Activated naive CD4-positive, alpha-beta T cell (primary cell): ENCODE results near the gene IFFO2.

ENCODE experiments used
- DNase-seq, 4 experiments: peaks; one replicate each; lab custom pipeline; 2025; lab: John Stamatoyannopoulos, UW

IFFO2 gene

DNA sequence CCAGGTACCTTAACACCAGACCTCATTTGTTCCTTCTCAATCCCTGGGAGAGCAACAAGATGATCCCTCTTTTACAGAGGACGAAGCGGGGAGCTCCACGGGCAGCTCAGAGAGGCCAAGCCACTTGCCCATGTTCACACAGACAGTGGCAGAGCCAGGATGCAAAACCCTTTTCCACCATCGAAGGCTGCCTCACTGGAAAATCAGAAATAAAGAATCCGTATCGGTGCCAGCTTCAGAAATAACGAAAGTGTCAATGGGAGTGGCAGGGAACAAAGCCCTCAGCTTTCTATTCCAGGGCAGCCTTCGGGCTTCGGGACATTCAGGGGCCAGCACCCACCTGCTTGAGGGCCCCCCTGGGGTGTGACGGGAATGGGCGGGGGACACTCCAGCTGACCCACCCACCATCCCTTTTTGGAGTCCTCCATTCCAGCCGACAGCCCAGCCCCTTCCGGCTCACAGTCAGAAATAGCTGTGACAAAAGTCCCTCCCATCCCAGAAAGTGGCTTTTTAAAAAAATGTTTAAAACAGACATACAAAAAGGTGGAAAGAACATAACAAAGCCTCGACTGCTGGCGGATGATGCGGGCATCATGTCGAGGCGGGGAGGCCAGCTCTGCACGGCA, 6.0 kb downstream of the IFFO2 start:
- DNase-seq = no peak

DNA sequence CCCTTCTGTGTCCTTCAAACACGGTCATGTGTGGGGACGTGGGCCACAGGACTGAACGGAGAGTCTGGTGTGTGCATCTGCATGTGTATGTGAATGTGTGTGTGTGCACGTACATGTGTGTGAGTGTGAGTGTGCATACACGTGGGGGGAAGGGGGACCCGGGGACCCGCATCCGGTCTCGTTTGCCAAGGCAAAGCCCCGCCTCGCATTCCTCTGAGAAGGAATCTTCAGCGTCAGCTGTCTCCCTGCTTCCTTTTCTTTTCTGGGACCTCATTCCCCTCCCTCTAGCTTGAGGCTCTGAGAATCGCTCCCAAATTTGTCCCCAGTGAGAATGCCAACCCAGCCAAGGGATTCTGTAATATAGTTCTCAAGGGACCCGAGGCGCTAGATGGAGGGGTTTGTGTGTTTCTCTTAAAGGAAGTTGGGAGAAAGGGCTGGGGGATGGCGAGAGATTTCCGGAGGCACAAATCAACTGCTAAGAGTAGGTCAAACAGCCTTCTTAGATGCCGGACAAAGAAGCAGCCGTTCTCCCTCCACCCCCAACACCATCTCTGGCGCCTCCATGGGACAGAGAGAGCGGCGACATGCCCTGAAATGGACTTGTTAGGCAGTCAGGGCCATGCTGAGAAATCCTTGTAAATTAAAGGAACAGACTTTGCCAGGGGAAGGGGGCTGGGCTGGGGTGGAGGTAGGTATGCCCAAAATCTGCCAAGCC, 6.6 kb downstream of the IFFO2 start:
- no peak for DNase-seq

DNA sequence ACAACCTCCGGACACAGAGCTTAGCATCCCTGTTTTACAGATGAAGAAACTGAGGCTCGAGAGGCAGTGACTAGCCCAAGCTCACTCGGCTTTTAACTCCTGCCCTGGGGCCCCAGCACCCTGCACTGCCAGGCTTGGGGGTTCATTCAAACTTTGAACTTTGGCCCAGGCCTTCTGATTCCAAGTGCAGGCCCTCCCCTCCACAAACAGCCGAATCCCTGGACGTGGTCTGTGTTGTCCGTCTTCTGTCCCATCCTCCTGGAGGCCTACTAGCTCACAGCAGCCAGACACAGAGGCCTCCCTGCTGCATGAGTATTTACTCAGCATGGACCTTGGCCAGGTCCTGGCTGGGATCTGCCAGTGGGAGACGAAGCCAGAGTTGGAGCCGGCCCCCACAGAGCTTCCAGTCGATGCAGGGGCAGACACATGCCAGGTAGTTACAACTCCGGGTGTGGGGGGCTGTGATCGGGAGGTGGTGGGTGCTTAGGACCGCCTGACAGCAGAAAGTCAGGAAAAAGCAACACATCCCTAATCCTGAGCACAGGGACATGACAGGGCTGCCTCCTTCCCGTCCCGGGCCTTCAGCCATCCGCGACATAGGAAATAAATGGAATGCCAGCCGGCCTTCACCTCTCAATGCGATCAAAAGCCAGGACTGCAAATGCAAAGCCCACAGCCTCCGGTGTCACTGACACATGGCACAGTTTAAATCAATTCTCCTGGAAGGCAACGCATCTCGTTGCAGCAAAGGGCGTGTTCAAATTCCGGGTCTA, 7.4 kb downstream of the IFFO2 start:
- DNase-seq = no peak

GRCh38 chr1:18948048-18948912, 8.2 kb downstream of the IFFO2 start:
- peak in 2 of 4 experiments; percentile 34 to 38 for DNase-seq

DNA sequence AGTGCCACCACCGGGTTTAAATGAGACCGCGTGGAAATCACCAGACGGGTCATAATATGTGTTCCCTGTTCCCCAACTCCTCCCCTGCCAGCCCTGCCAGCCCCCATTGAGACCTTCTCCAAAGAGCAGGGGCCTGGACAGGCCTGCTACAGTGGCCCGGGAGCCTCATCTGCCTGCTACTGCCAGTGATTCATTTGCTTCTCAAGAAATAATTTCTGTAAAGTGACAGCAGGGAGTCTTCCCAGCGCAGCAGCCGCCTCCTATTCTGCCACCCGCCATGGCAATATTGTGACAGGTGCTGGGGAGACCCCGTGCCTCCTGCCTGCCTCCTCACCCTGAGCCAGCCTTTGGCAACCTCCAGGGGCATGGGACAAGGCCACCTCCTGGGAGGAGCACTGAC, 8.9 kb downstream of the IFFO2 start:
- DNase-seq = no peak

DNA sequence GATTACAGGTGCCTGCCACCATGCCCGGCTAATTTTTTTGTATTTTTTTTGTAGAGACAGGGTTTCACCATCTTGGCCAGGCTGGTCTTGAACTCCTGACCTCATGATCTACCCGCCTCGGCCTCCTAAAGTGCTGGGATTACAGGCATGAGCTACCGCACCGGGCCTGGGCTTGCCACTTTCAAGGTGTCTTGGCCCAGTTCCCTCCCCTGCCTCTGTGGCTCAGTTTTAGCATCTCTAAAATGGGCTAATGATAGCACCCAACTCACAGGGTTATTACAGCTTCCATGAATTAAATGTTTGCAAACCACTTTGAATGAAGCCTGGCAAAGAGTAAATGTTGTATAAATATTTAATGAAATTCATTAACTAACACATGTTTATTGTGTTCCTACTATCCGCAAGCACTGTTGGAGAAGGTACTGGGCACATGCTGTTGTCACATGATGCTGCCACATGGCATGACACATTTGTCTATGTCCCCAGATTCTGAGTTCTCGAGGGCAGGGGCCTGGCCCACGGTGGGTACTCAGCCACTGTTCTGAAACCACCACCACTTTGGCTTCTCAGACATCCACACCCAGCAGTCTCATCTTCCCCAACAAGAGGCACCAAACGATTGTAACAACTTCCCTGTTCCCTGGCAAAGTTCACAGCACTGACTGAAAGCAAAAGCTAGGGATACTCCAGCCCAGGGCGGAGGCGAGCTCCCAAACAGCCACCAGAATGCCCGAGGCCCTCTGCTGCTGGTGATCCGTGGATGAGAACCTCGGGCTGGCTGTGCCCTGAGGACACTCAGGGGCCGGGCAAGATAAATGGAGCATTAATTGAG, 9.7 kb downstream of the IFFO2 start:
- DNase-seq = no peak

- no peak for DNase-seq
Measured at GRCh38 chr1:18945401-18945849, 11.1 kb downstream of the IFFO2 start.

- DNase-seq = no peak
Measured at GRCh38 chr1:18944810-18945209, 11.7 kb downstream of the IFFO2 start.

DNA sequence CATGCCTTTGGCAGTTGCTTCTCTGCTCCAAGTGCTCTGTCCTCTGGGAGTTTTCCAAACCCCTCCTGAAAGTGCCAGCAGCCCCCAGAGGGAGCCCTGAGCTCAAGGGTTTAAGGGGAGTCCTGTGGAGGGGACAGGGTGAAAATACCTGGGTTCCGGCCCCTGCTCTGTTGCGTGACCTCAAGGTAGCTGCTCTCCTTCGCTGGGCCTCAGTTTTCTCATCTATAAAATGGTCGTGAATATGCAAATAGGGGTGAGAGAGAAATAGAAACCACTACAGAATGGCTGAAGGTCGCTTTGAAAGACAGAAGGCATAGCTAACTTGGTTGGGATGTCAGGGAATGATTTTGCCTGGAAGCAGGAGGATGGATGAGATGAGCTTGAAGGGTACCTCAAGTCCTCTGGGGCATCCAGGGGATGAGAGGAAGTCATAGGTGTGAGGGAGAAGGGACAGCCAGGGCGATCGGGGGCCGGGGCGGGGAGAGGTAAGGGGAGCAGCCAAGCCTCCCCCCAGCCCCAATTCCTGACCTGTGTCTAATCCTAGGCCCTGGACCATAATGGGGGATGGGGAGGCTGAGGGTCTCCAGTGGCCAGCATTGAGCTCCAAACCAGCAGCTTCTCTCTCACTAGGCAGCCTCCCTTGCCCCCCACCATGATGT, 12.4 kb downstream of the IFFO2 start:
- DNase-seq = no peak

DNA sequence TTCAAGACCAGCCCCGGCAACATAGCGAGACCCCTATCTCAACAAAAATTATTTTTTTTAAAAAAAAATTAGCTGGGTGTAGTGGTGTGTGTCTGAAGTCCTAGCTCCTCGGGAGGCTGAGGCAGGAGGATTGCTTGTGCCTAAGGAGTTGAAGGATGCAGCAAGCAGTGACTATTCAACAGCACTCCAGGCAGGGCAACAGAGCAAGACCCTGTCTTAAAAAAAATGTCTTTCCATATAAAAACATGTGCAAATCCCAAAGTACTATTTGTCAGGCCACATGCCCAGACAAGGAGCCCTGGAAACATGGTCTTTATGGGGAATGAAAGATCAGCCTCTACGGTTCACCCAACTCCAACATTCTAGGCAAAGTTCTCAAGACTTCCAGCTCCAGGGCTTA, 13.3 kb downstream of the IFFO2 start:
- no peak for DNase-seq

GRCh38 chr1:18942340-18942739, 14.1 kb downstream of the IFFO2 start:
- DNase-seq = no peak

DNA sequence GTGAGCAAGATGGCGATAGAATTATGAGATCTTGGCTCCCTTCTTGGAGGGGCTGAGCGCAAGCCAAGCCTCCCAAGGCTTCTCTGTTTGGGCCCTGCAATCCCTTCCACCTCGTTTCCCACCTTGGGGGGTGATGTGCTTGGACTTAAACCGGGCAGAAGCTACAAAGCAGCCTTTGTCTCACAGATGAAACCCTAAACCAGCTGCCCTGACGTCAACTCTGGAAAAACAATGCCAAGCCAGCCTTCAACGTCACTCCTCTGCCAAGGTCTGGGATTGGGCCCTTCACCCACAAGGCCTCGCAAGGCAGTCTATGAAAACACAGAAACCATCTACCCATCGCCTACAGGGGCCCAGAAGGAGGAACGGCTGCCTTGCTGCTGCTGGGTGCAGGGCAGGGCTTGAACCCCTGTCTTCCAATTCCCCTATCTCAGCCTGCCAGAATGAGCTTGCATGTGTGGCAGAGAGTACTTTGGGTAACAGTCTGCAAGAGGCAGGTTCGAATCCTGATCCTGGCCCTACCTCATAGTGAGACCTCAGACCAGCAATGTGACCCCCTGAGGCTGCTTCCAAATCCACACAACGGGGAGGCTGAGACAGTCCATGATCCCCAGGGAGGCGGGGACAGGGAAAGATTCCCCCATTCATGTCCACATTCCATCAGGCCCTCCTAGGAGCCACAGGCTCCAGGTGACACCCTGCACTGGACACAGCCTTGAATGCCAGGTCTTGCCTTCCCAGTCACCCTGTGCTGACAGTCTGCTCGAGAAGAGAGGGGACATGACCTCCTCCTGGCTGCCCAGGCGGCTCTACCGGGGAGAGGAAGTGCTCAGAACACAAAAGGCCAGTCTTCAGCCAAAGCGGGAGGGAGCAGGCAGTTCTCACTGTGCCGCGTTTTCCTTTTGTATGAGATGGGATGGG, 15.0 kb downstream of the IFFO2 start:
- no peak for DNase-seq

GRCh38 chr1:18940303-18941020, 16.0 kb downstream of the IFFO2 start:
- DNase-seq = no peak

GRCh38 chr1:18939398-18940302, 16.8 kb downstream of the IFFO2 start:
- no peak for DNase-seq

DNA sequence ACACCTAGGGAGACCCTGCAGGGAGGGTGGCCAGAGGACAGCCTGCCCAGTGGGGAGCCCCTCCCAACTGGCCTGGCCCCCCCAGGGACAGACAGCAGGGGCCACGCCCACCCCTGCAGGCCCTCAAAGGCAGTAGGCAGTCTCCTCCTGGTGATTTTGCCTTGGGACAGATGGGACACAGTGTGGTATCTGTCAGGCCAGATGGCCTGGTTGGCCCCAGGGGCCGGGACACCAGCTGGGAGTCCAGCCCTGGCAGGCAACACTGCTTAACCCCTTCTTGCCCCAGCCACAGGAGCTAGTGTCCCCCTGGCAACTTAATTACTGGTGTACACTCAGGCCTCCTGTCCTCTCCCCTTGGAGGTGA, 17.8 kb downstream of the IFFO2 start:
- DNase-seq = no peak

- no peak for DNase-seq
Measured at GRCh38 chr1:18938008-18938706, 18.3 kb downstream of the IFFO2 start.

GRCh38 chr1:18937539-18937938, 18.9 kb downstream of the IFFO2 start:
- DNase-seq = no peak
